GM19468 (cell line): ENCODE results near the gene ANKRD11.
"Not testable (repeated sequence)": the region's sequence is repeated elsewhere in the genome, so short reads cannot be mapped to it uniquely, and the experiment has no call there.

Experiments used
- ATAC-seq: cut with Tn5 transposase; IDR thresholded peaks from one replicate; pipeline ENCODE4 v1.9.1; 2021; ENCODE audit warnings: mild to moderate bottlenecking, moderate library complexity, moderate number of reproducible peaks; ENCODE audit not compliant: unreplicated experiment; ENCODE audit errors: extremely low read depth

The ANKRD11 gene

DNA sequence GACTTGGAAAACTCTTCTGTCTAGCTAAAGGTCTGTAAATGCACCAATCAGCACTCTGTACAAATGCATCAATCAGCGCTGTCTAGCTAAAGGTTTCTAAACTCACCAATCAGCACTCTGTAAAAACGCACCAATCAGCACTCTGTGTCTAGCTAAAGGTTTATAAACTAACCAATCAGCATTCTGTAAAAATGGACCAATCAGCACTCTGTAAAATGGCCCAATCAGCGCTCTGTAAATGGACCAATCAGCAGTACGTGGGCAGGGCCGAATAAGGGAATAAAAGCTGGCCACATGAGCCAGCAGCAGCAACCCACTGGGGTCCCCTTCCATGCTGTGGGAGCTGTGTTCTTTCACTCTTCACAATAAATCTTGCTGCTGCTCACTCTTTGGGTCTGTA is 55.3 kb downstream of the ANKRD11 start:
- not testable (repeated sequence) for ATAC-seq

DNA sequence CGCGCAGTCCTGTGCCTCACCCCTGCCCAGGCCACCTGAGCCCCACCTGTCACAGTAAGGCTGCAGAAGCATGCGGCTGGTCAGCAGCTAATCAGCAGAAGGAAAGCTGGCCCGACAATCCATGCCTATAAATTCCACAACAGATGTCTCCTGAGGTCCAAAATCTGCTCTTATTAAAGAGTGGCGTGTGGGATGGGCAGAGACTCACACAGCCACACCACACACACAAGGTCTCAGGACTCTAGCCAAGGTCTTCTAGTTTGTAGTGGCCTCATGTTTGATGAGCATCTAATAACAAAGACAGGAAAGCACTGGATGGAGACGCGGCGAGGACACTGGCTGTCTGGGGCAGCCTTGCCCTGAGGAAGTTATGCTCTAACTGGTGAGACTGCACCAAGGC is 55.9 kb downstream of the ANKRD11 start:
- ATAC-seq: no peak

DNA sequence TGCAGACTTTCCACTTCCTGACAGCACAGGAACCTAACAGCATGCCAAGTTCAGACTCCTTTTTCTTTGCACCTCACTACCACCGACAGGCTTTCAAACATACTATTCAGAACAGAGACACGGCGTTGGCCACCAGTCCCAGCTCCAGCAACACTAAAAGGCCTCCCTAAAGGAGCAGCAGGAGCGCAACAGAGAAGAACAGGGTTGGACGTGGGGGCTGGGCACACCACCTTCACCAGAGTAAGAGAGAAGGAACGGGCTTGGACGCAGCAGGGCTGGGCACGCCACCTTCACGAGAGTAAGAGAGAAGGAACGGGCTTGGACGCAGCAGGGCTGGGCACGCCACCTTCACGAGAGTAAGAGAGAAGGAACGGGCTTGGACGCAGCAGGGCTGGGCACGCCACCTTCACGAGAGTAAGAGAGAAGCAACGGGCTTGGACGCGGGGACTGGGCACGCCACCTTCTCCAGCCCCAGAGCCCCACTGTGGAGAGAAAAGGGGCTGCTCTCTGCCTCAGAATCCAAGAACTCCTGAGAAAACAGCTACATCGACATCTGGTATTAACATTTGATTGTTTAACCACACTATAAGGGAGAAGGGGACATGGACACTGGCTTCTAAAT is 56.9 kb downstream of the ANKRD11 start:
- ATAC-seq: not testable (repeated sequence)

DNA sequence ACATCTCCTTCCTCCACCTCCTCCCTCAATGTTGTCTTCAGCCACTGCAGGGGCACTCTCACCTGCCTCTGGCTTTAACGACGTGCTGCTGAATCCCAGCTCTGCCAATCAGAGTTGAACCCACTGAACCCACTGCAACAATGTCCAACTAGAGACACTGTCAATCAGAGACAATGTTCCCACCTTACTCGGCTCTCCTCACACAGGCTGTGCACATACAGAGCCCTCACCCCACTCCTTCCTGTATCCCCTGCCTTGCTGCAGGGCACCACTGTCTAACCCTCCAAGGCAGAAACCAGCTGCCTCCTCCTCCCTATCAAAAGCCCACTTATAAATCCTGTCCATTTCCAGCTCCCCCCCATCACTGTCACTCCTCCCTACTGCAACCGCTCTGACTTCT is 58.7 kb downstream of the ANKRD11 start:
- no peak for ATAC-seq

DNA sequence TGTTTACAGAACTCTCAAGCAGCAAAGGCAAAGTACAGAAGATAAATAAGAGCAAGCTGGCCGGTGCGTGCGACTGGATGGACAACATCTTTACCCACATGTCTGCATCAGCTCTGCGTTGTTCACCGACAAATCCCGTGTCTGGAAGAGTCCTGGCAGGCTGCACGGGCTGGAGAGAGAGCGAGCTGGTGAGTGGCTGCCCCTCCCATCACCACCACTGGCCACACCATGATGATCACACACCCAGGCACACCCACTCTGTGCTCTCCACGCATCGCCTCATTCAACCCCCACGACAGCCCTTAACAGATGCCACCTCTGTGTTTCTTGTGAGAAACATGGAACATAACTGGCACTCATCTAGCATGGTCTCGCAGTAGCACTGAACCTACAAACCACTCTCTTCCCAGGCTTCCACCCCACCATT is 59.2 kb downstream of the ANKRD11 start:
- ATAC-seq: no peak

DNA sequence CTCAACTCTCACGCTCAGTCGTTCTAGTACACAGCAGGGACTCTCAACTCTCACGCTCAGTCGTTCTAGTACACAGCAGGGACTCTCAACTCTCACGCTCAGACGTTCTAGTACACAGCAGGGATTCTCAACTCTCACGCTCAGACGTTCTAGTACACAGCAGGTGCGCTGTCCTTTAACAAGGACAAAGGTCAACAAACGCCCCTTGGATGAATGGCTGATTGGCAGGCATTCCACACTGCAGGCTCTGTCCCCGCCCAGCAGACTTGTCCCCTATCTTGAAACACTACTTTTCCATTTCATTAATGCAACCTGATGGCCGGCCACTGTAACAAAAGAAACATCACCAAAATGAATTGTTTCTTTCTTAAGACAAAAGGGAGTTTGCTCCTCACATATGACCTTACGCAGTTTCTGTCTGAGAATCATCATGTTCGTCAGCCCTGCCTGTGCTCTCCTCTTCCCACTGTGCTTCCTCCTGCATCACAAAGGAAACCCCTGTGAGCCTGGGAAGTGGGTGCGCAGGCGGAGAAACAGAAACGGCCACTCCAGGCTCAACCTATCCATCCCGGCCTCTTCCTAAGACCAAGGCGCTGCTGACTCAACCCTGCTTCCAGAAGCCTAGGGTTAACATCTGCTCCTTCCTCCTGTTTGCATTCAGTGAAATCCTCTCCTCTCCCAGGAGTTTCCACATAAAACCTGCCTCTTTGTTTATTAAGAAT is 59.8 kb downstream of the ANKRD11 start:
- no peak for ATAC-seq

DNA sequence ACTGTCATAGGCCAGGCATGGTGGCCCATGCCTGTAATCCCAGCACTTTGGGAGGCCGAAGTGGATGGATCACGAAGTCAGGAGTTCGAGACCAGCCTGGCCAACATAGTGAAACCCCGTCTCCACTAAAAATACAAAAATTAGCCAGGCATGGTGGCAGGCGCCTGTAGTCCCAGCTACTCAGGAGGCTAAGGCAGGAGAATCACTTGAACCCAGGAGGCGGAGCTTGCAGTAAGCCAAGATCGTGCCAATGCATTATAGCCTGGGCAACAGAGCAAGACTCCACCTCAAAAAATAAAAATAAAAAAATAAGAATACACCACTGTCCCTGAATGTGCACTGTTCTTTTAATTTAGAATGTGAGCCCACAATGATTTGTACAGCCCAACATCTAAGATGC is 61.8 kb downstream of the ANKRD11 start:
- not testable (repeated sequence) for ATAC-seq

DNA sequence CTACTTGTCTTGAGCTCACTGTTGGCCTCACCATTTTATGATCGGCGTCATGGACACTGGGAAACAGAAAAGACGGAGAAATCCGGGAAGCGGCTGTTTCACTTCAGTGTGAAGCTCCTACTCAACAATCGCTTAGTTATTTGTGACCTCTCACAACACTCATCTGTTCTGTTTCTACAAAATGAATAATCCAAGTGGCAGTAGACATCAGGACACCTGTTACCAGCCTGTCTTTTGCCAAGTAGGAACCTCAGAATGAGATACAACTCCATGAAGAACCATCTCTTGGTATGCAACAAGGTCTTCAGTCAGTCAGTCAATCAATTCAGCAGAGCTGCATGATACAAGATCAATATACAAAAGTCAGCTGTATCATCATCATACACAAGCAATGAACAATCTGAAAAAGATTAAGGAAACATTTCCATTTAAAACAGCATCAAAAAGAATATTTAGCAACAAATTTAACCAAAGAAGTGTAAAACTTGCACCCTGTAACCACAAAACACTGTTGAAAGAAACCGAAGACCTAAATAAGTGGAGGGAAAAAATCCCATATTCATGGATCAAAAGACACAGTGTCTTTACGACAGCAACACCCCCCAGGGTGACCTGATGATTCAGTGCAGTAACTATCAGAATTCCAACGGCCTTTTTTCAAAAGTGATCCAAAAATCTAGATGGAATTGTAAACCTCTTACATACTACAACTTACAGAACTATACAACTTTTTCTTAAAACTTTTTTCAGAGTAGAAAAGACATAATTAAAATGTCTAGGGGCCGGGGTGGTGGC is 63.4 kb downstream of the ANKRD11 start:
- no peak for ATAC-seq

DNA sequence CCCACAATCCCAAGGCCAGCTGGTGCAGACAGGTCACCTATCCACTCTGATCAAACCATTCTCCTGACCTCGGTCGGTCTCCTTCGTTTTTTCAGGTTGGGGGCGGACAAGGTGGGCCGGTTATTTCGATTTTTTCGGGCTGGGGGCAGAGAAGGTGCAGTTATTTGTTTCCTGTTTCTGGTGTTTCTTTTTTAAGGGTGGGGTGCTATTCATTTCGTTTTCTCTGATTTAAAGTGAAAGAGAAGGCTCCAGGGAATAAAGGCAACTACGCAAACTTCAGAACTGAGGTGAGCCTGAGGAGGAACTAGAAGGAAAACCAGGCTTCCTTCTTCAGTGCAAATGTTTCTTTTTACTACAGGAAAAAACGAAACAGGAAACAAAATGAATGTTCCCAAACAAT is 64.8 kb downstream of the ANKRD11 start:
- ATAC-seq: no peak

DNA sequence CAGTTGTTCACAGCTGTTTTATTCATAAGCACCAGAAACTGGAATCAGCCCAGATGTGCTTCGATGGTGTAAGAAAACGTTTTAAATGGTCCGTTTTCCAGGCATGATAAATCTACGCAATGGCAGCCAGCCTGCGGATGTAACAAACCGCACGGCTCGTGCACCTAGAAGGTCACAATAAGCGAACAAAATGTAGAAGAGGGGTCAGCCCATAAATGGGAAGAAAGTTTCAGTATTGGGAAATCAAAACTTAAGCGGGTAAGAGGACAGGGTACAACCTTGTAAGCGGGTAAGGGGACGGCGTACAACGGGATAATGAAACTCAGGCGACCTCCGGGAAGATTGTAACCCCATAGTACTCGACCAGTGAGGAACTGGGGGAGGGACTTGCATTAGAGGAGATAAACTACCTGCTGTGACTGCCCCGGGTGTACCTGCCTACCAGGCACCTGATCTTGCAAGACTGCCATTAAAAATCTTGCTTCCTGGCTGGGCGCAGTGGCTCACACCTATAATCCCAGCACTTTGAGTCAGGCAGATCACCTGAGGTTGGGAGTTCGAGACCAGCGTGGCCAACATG is 66.6 kb downstream of the ANKRD11 start:
- no peak for ATAC-seq

DNA sequence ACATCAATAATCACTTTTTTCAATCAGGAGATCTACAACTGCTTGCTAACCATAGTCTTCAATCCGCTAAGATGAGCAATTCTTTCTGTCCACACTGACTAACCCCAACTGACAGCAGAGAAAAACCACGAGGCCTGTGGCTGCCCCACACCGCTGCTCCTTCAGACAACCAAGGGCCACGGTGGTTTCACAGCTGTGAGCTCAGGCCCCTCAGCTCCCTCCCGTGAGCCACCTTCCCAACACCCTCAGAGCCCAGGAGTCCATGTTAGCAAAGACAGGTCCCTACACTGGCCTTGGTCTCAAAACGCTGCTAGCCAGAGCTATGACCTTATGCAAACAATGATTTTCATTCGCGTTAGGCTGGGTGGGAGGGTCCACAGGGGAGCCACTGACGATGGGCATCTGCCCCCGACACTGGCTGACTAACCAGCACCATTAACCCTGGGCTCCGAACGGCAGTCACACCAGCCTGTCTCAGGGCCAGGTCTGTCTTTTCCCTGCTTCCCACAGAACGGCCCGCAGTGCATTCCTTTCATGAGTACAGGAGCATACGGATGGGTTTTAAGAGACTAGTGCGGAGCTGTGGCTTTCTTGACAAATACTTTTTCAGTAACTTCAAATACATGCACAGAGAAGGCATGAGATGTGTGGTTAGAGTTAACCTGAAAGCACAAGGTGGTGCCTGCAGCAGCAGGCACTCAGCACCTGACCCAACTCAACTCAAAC is 67.3 kb downstream of the ANKRD11 start:
- peak; percentile 31 for ATAC-seq

DNA sequence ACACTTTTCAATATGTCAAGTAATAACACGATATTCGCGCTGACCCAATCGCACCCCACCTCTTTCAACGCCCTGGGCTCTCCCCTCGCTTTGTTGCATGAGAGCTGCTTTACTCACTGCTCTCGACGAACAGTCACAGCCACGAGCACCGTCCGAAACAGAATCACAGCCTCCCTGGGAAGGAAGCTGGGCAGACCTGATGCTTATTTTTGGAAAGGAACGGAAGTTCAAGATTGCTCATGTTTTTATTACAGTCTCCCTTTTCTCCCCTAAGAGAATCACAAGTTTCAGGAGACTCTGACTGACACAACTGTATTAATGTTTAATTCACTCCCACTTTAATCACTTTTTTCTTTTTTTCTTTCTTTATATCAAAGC is 67.8 kb downstream of the ANKRD11 start:
- ATAC-seq: peak; percentile 9

DNA sequence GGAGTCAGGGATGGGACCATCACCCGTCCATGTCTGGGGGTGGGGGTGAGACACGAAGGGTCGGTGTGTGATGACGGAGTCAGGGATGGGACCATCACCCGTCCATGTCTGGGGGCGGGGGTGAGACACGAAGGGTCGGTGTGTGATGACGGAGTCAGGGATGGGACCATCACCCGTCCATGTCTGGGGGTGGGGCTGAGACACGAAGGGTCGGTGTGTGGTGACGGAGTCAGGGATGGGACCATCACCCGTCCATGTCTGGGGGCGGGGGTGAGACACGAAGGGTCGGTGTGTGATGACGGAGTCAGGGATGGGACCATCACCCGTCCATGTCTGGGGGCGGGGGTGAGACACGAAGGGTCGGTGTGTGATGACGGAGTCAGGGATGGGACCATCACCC is 69.1 kb downstream of the ANKRD11 start:
- not testable (repeated sequence) for ATAC-seq

DNA sequence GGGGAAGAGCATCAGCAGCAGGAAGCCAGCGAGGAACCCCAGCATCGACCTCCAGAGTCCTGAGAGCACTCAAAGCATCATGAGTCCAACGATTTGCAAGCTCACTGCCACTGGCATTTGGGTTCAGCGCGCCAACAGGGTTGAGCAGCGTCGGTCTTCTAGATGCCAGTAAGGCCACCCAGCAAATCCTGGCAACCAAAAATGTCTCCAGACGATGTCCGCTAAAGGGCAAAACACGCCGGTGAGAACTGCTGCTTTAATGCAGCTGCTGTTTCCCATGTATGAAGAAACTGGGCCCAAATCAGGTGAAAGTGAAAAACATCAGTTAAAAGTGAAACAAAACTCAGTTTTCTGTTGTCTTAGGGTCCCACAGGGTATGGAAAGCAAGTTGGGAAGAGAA is 70.2 kb downstream of the ANKRD11 start:
- no peak for ATAC-seq

DNA sequence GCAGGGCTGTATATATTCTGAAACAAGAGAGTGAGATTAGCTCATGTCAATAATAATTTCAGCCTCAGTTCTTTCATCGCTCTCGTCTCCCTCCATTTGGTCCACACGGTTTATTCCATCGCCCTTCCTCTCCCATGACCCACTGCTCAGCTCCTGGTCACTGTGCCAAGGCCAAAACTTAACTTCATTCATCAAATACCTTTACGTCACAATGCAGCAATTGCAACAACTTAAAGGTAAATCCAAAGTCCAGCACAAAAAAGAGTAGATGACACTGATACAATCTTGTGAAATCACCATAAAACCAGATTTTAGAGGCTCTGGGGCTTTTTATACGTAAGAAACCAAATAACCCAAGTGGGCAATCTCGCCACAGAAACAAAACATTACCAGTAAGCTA is 72.0 kb downstream of the ANKRD11 start:
- no peak for ATAC-seq

DNA sequence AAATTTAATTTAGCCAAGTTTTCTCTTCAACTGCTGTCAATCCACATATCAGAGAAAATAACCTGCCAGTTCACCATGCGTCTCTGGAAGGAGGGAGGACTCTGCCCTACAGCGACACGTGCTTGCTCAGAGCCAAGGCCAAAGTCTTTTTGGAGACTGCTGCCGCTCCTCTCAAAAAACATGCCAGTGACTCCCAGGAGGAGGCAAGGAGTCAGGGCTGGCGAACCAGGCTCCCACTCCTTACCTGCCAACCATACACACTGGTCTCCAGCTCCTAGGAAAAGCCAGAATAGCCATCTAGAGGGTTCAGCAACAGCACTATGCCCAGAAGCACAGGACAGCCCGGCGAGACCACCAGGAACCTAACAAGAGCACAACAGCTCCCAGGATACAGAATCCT is 73.0 kb downstream of the ANKRD11 start:
- ATAC-seq: no peak

DNA sequence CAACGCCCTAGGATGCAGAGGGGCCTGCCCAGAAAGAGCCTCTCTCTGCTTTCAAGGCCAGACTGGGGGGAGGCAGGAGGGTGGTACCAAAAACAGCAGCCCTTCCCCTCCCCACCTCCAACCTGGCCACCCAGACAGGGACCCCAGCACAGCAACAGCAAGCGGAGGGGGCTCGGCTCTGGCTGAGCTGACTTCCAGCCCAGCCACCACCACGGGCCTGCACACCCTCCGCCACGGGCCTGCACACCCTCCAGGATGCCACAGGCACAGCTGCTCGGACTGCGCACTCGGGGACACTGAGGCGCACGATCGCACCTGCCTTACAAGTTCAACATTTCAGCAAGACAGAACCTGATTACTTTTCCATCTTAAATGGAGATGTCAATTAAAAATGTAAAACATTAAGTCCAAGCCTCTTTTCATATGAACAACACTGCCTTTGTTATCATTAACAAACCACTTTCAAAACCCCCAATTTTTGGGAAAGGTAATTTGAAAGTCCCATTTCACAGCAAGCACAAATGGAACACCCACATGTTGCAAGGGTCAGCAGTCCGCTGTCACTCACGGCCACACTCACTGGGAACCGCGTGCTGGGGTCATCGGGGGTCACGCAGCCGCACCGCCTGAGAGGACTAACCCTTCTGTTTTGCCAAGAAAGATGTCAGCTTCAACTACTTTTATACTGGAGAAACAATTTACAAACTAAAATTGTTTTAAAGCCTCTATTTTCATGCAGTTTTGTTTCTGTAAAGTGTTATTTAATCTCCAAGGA is 76.4 kb downstream of the ANKRD11 start:
- ATAC-seq: no peak

DNA sequence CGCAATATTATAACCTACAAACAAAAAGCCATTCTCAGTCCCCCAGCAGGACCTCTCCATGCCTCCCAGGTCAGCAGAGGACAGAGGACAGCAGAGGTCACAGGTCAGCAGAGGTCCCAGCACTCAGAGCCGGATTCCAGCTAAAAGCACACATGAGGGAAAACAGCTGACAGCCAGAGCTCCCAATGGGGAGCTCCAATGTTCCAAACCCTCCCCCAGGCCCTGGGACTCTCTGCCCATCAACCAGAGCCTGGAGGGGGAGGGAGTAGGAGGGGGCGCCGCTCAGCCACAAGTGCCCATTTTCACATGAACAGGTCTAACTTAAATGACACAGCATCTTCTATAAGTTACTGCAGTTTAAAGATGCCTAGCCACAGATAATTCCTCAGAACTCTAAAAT is 77.5 kb downstream of the ANKRD11 start:
- no peak for ATAC-seq

DNA sequence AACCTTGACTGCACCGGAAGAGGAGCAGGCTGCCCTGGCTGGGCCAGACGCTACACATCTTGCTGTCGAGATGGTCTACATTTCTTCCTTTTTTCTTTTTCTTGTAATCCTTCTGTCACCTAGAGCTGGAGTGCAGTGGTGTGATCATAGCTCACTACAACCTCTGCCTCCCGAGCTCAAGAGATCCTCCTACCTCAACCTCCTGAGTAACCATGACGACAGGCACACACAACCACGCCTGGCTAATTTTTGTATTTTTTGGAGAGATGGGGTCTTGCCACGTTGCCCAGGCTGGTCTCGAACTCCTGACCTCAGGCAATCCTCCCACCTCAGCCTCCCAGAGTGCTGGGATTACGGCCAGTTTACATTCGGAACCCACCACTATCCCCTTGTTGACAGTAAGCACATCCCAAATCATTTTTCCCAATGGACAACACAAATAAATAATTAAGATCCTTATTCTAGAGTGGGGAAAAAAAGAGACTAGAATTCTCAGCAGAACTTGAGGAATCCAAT is 79.0 kb downstream of the ANKRD11 start:
- ATAC-seq: no peak
